HG03354 (cell line): ENCODE data around the gene CLMN.

Source experiments
- ATAC-seq: cut with Tn5 transposase; IDR thresholded peaks from one replicate; pipeline ENCODE4 v1.9.1; 2021; ENCODE audit warnings: mild to moderate bottlenecking; ENCODE audit not compliant: unreplicated experiment, poor library complexity, severe bottlenecking

The CLMN gene

GRCh38 chr14:95308073-95308472 lies 11.6 kb downstream of the CLMN start:
- ATAC-seq, result no peak

- ATAC-seq, result no peak
Observed at GRCh38 chr14:95307402-95308041, 12.2 kb downstream of the CLMN start.

- ATAC-seq, result no peak
Observed at GRCh38 chr14:95305940-95306339, 13.8 kb downstream of the CLMN start.

GRCh38 chr14:95305145-95305544 lies 14.6 kb downstream of the CLMN start:
- no peak for ATAC-seq

- ATAC-seq, result no peak
Observed at GRCh38 chr14:95304342-95304741, 15.4 kb downstream of the CLMN start.

- no peak for ATAC-seq
Observed at GRCh38 chr14:95303552-95303951, 16.2 kb downstream of the CLMN start.

GRCh38 chr14:95302667-95303506 lies 16.8 kb downstream of the CLMN start:
- no peak for ATAC-seq

- no peak for ATAC-seq
Observed at GRCh38 chr14:95301527-95302187, 18.1 kb downstream of the CLMN start.

GRCh38 chr14:95300697-95301526 lies 18.8 kb downstream of the CLMN start:
- no peak for ATAC-seq

GRCh38 chr14:95300002-95300696 lies 19.6 kb downstream of the CLMN start:
- no peak for ATAC-seq

GRCh38 chr14:95299271-95299670 lies 20.4 kb downstream of the CLMN start:
- no peak for ATAC-seq

- ATAC-seq, result peak; percentile 51
Observed at GRCh38 chr14:95297832-95298231, 21.9 kb downstream of the CLMN start.

GRCh38 chr14:95296966-95297365 lies 22.7 kb downstream of the CLMN start:
- no peak for ATAC-seq

GRCh38 chr14:95295600-95296376 lies 23.9 kb downstream of the CLMN start:
- ATAC-seq, result no peak

GRCh38 chr14:95294834-95295599 lies 24.7 kb downstream of the CLMN start:
- ATAC-seq, result no peak

GRCh38 chr14:95294320-95294719 lies 25.4 kb downstream of the CLMN start:
- no peak for ATAC-seq

GRCh38 chr14:95293449-95293848 lies 26.3 kb downstream of the CLMN start:
- no peak for ATAC-seq
